PC-9 (cell line): ENCODE measurements around the gene FLVCR1. TPM values are rescaled to one million over a fixed set of nuclear protein-coding genes. Genes with fewer than 3 reads are reported as not detected.

ENCODE experiments used
- BruUV-seq: library from RNA; stranded (reverse); fragments of 400-500 nt; replicated peaks from 2 replicates; lab custom pipeline; 2021; lab: Mats Ljungman, UMichigan
- CTCF ChIA-PET: fragments of 300-600 bp; sonication (Branson Sonifier 250); formaldehyde crosslinking; loops from one replicate; lab custom pipeline; 2022; ENCODE audit warnings: antibody characterized with exemption; lab: Charles Lee
- POLR2A ChIA-PET: fragments of 300-600 bp; sonication (Branson Sonifier 250); formaldehyde crosslinking; loops from one replicate; lab custom pipeline; 2022; ENCODE audit warnings: antibody characterized with exemption; ENCODE audit not compliant: unreplicated experiment; lab: Charles Lee
- DNase-seq, 2 experiments: peaks; one replicate each; pipeline versions ENCODE4 v3.0.0 to v3.0.0-alpha.2; 2015 to 2022; ENCODE audit warnings: mixed read lengths in 1 of 2
- H2AFZ ChIP-seq: fragments of 200-600 bp; sonication (generic); 2 replicates; pipeline ENCODE4 v1.8.1; 2017; ENCODE audit warnings: antibody characterized with exemption
- H3F3A ChIP-seq: fragments of 200-600 bp; sonication (generic); 2 replicates; pipeline ENCODE4 v1.8.1; 2017; ENCODE audit warnings: antibody characterized with exemption, mild to moderate bottlenecking, low read depth; ENCODE audit not compliant: insufficient read depth
- H3K27ac ChIP-seq: fragments of 200-600 bp; sonication (generic); 2 replicates; pipeline ENCODE4 v1.6.1; 2016; ENCODE audit warnings: mixed run types
- H3K27me3 ChIP-seq: fragments of 200-600 bp; sonication (generic); 2 replicates; pipeline ENCODE4 v1.6.1; 2016; ENCODE audit warnings: low read depth, mixed run types; ENCODE audit not compliant: insufficient read depth
- H3K36me3 ChIP-seq: fragments of 200-600 bp; sonication (generic); 2 replicates; pipeline ENCODE4 v1.6.1; 2016; ENCODE audit warnings: low read depth, mixed run types
- H3K4me1 ChIP-seq: fragments of 200-600 bp; sonication (generic); replicated peaks from 2 replicates; pipeline ENCODE4 v1.6.1; 2016; ENCODE audit warnings: mixed run types; ENCODE audit not compliant: insufficient read depth
- H3K4me2 ChIP-seq: fragments of 200-600 bp; sonication (generic); 2 replicates; pipeline ENCODE4 v1.6.1; 2017; ENCODE audit warnings: mixed run types
- H3K4me3 ChIP-seq: fragments of 200-600 bp; sonication (generic); 2 replicates; pipeline ENCODE4 v1.6.1; 2016; ENCODE audit warnings: mixed run types
- H3K79me2 ChIP-seq: fragments of 200-600 bp; sonication (generic); 2 replicates; pipeline ENCODE4 v1.6.1; 2017; ENCODE audit warnings: low read depth, mixed run types
- H3K9me2 ChIP-seq: fragments of 200-600 bp; sonication (generic); 2 replicates; pipeline ENCODE4 v1.8.1; 2017; ENCODE audit warnings: mild to moderate bottlenecking; ENCODE audit not compliant: insufficient read depth
- H3K9me3 ChIP-seq: fragments of 200-600 bp; sonication (generic); 2 replicates; pipeline ENCODE4 v1.8.1; 2016; ENCODE audit warnings: low read depth; ENCODE audit not compliant: insufficient read depth
- H4K20me1 ChIP-seq: fragments of 200-600 bp; sonication (generic); 2 replicates; pipeline ENCODE4 v1.8.1; 2017; ENCODE audit not compliant: insufficient read depth
- EZH2 ChIP-seq: fragments of 200-600 bp; sonication (generic); IDR thresholded peaks from 2 replicates; pipeline ENCODE4 v1.8.0; 2017; ENCODE audit warnings: antibody characterized with exemption, low read depth
- intact Hi-C: fragments of 100-400 bp; cut with micrococcal nuclease; formaldehyde crosslinking; loops from one replicate; pipeline ENCODE4 v1.10.0; 2022; ENCODE audit not compliant: unreplicated experiment
- total RNA-seq: library from RNA; stranded (reverse); gene quantifications from 2 replicates; pipeline ENCODE4 v1.2.3, GENCODE V29; 2021
- TF ChIP-seq, protein P1 (sequence below): fragments of 200-600 bp; sonication (generic); conservative IDR thresholded peaks from 2 replicates; pipeline ENCODE4 v1.6.1; 2017; ENCODE audit warnings: mixed run types, antibody characterized with exemption, mild to moderate bottlenecking, moderate library complexity

FLVCR1 gene
- total RNA-seq, 1 experiment from 2014 or later, result 13.1 TPM

DNA sequence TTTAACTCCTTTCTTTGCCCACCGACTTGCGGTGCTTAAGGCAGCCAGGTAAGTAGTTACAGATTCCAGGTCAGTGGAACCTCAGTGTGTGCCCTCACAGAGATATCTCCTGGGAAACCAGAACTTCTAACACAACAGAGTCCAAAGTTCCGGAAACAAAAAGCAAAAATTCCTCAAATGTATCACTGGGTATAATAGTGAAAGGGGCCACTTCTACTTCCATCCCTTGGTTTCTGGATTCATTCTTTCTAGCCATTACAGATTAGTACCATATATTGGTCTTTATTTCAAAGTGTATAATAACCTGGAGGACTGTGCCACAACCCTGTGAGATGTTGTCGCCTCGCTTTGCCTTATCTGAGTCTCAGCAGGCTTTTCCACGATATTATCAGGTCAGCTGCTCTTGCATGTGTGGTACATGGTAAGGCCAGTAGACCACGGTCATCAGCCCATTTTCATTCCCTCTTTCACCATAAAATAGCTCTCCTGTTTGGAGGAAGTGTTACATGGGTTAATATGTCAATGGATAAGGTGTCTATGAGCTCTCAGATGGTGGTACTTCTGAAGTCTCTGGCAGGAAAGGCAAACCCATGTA lies 77.4 kb downstream of the FLVCR1 start:
- no peaks in the 10 kb centered on the region for H4K20me1 ChIP-seq
- H3F3A ChIP-seq, result no peaks in the 10 kb centered on the region
- H2AFZ ChIP-seq, result no peak overlapping the region
- no peaks in the 10 kb centered on the region for H3K36me3 ChIP-seq
- no peaks in the 10 kb centered on the region for H3K4me1 ChIP-seq
- POLR2A ChIA-PET, result no interaction called here
- no peak overlapping the region for H3K27ac ChIP-seq
- no peak overlapping the region for H3K4me3 ChIP-seq
- no TSS peak for BruUV-seq
- H3K9me2 ChIP-seq, result no peaks in the 10 kb centered on the region
- CTCF ChIA-PET, result no interaction called here
- no peaks in the 10 kb centered on the region for H3K9me3 ChIP-seq
- TF ChIP-seq, protein P1, sequence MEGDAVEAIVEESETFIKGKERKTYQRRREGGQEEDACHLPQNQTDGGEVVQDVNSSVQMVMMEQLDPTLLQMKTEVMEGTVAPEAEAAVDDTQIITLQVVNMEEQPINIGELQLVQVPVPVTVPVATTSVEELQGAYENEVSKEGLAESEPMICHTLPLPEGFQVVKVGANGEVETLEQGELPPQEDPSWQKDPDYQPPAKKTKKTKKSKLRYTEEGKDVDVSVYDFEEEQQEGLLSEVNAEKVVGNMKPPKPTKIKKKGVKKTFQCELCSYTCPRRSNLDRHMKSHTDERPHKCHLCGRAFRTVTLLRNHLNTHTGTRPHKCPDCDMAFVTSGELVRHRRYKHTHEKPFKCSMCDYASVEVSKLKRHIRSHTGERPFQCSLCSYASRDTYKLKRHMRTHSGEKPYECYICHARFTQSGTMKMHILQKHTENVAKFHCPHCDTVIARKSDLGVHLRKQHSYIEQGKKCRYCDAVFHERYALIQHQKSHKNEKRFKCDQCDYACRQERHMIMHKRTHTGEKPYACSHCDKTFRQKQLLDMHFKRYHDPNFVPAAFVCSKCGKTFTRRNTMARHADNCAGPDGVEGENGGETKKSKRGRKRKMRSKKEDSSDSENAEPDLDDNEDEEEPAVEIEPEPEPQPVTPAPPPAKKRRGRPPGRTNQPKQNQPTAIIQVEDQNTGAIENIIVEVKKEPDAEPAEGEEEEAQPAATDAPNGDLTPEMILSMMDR, result no peak
- no peak for TF ChIP-seq EZH2
- no peak overlapping the region for H3K4me2 ChIP-seq
- no peak for DNase-seq
- H3K27me3 ChIP-seq, result no peaks in the 10 kb centered on the region
- H3K79me2 ChIP-seq, result no peaks in the 10 kb centered on the region
- intact Hi-C loops, result no loop called here

DNA sequence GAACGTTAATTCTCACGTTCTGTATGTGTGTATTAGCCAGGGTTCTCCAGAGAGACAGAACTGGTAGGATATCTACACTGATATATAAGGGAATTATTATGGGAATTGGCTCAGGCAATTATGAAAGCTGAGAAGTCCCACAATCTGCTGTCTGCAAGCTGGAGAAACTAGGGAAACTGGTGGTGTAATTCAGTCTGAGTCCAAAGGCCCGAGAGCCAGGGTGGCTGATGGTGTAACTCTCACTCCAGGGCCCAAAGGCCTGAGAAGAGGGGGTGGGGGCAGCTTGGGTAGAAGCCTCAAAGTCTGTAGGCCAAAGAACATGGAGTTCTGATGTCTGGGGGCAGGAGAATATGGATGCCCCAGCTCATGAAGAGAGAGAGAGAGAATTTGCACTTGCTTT lies 79.0 kb downstream of the FLVCR1 start:
- no peak overlapping the region for H2AFZ ChIP-seq
- no peaks in the 10 kb centered on the region for H3K9me2 ChIP-seq
- no peaks in the 10 kb centered on the region for H4K20me1 ChIP-seq
- TF ChIP-seq, protein P1, result no peak
- no peak for TF ChIP-seq EZH2
- POLR2A ChIA-PET, result no interaction called here
- BruUV-seq, result no TSS peak
- no peak overlapping the region for H3K4me2 ChIP-seq
- no peaks in the 10 kb centered on the region for H3K79me2 ChIP-seq
- H3K27me3 ChIP-seq, result no peaks in the 10 kb centered on the region
- no peaks in the 10 kb centered on the region for H3K9me3 ChIP-seq
- no peak overlapping the region for H3K4me3 ChIP-seq
- H3F3A ChIP-seq, result no peaks in the 10 kb centered on the region
- CTCF ChIA-PET, result interaction anchor here (0.6 kb wide), 1 partner anchor 30 kb away, joined by 3 read pairs; no protein-coding TSS in a partner anchor
- H3K27ac ChIP-seq, result no peak overlapping the region
- no peaks in the 10 kb centered on the region for H3K36me3 ChIP-seq
- no peak for DNase-seq
- intact Hi-C loops, result no loop called here
- H3K4me1 ChIP-seq, result no peaks in the 10 kb centered on the region

DNA sequence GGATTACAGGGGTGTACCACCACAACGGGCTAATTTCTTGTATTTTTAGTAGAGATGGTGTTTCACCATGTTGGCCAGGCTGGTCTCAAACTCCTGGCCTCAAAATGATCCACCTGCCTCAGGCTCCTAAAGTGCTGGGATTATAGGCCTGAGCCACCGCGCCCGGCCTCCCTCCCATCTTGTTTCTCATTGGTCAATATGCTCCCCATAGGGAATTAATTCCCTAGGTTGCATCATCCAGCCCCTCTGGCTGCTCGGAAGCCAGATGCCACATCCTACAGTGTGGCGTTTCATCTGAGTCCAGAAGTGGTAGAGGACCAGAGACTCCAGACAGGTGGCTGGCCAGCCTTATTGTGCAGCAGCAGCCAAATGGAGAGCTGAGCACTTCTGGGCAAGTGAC lies 80.8 kb downstream of the FLVCR1 start:
- Histone ChIP-seq H3K4me1 (no peaks in the 10 kb centered on the region), H3K27me3 (no peaks in the 10 kb centered on the region), H3K79me2 (no peaks in the 10 kb centered on the region), H3K27ac (no peak overlapping the region), H3F3A (no peaks in the 10 kb centered on the region), H2AFZ (no peak overlapping the region), H3K9me3 (no peaks in the 10 kb centered on the region), H3K9me2 (no peaks in the 10 kb centered on the region), H3K4me2 (no peak overlapping the region), H4K20me1 (no peaks in the 10 kb centered on the region), H3K36me3 (no peaks in the 10 kb centered on the region), H3K4me3 (no peak overlapping the region)
- BruUV-seq, result no TSS peak
- intact Hi-C loops, result no loop called here
- ChIA-PET CTCF (no interaction called here), POLR2A (no interaction called here)
- DNase-seq, result no peak
- TF ChIP-seq, protein P1, result no peak
- no peak for TF ChIP-seq EZH2
